HG03039 (cell line): Measurements from ENCODE around the gene TBX19.
"Not testable (repeated sequence)": the region's sequence is repeated elsewhere in the genome, so short reads cannot be mapped to it uniquely, and the experiment has no call there.

Source experiments
- ATAC-seq: cut with Tn5 transposase; IDR thresholded peaks from one replicate; pipeline ENCODE4 v1.9.1; 2021; ENCODE audit warnings: mild to moderate bottlenecking, moderate library complexity; ENCODE audit not compliant: unreplicated experiment

Gene TBX19

DNA sequence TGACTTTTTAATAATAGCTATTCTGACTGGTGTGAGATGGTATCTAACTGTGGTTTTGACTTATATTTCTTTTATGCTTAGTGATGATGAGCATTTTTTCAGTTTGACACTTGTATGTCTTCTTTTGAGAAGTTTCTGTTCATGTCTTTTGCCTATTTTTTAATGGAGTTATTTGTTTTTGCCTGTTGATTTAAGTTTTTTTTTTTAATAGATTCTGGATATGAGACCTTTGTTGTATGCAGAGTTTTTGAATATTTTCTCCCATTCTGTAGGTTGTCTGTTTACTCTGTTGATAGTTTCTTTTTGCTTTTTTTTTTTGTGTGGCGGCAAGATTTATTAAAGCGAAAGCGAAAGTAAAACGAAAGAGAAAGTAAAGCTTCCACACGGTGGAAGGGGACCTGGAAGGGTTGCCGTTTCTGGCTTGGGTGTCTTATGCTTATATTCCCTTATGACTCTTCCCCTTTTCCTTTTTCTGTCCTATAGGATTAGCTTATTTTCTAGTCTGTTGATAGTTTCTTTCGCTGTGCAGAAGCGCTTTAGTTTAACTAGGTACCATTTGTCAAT lies 67.6 kb downstream of the TBX19 start:
- ATAC-seq = no peak

- not testable (repeated sequence) for ATAC-seq
Observed at GRCh38 chr1:168354335-168355269, 73.9 kb downstream of the TBX19 start.

GRCh38 chr1:168360151-168361021 lies 79.7 kb downstream of the TBX19 start:
- ATAC-seq = no peak

DNA sequence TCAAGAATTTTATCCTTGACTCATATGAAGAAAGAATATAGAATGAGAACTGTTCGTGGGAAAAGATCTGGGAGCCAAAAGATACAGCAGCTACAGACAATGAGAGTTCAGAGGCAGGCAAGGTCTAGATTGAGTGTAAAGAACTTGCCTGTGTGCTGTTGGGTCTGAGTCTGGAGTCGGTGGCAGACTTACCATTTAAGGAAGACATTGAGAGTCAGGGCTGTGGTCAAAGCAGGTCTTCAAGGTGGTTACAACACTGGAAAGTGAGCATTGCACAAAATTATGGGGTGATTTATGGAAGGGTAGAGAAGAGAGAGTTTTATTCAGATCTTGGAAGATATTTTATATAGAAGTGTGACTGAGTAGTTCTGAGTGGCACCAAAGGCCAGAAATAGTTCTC lies 80.6 kb downstream of the TBX19 start:
- no peak for ATAC-seq

DNA sequence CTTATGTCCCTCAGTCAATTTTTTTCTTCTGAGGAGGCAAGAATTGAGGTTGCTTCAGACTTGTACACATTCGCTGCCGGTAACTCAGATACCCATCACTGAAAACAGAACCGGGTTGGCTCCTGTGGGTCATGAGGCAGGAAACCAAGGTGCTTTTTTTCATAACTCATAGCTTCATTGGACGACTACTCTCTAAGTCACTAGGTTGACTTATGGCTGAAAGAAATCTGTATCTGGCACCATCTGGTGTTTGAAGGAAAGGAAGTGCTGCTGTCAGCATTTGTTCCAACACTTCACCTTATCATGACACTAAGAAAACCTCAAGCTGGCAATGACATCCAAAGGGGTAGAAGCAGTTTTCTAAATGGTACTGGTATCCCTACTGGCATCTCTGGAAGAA lies 82.3 kb downstream of the TBX19 start:
- no peak for ATAC-seq
